ENCODE results near the gene STOML2.

GRCh38 chr9:35067056-35067455, 35.9 kb downstream of the STOML2 start:
- TF ChIP-seq EZH2 (IDR thresholded peaks at IDR 0.05; ENCODE audit: low read depth) = no peak
- TF ChIP-seq, protein P1, sequence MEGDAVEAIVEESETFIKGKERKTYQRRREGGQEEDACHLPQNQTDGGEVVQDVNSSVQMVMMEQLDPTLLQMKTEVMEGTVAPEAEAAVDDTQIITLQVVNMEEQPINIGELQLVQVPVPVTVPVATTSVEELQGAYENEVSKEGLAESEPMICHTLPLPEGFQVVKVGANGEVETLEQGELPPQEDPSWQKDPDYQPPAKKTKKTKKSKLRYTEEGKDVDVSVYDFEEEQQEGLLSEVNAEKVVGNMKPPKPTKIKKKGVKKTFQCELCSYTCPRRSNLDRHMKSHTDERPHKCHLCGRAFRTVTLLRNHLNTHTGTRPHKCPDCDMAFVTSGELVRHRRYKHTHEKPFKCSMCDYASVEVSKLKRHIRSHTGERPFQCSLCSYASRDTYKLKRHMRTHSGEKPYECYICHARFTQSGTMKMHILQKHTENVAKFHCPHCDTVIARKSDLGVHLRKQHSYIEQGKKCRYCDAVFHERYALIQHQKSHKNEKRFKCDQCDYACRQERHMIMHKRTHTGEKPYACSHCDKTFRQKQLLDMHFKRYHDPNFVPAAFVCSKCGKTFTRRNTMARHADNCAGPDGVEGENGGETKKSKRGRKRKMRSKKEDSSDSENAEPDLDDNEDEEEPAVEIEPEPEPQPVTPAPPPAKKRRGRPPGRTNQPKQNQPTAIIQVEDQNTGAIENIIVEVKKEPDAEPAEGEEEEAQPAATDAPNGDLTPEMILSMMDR (conservative IDR thresholded peaks at IDR 0.05) = no peak

Data from PC-9 (cell line).